Ramos (cell line): Measurements from ENCODE around the gene EXOC3.

ENCODE experiments used
- in situ Hi-C: fragments of 300-500 bp; cut with MboI; formaldehyde crosslinking; loops from one replicate; pipeline ENCODE4 v1.14.3; 2022; ENCODE audit warnings: low sequenced_read_pairs; ENCODE audit not compliant: unreplicated experiment

Gene EXOC3

GRCh38 chr5:452978-453710 lies 10.2 kb downstream of the EXOC3 start:
- in situ Hi-C loops, result no loop called here

- in situ Hi-C loops, result no loop called here
Measured at GRCh38 chr5:453725-454481, 10.9 kb downstream of the EXOC3 start.

GRCh38 chr5:454936-455335 lies 12.0 kb downstream of the EXOC3 start:
- in situ Hi-C loops, result no loop called here

- in situ Hi-C loops, result no loop called here
Measured at GRCh38 chr5:455806-456205, 12.8 kb downstream of the EXOC3 start.

- in situ Hi-C loops, result no loop called here
Measured at GRCh38 chr5:456351-457194, 13.6 kb downstream of the EXOC3 start.

- in situ Hi-C loops, result no loop called here
Measured at GRCh38 chr5:457195-457961, 14.4 kb downstream of the EXOC3 start.

GRCh38 chr5:458547-459353 lies 15.8 kb downstream of the EXOC3 start:
- in situ Hi-C loops, result no loop called here

GRCh38 chr5:459562-460272 lies 16.7 kb downstream of the EXOC3 start:
- in situ Hi-C loops, result no loop called here

GRCh38 chr5:460273-460625 lies 17.3 kb downstream of the EXOC3 start:
- in situ Hi-C loops, result no loop called here

- in situ Hi-C loops, result no loop called here
Measured at GRCh38 chr5:462051-462481, 19.1 kb downstream of the EXOC3 start.

GRCh38 chr5:463301-463700 lies 20.3 kb downstream of the EXOC3 start:
- in situ Hi-C loops, result no loop called here

GRCh38 chr5:463952-464351 lies 21.0 kb downstream of the EXOC3 start:
- in situ Hi-C loops, result no loop called here

- in situ Hi-C loops, result no loop called here
Measured at GRCh38 chr5:464446-464842, 21.5 kb downstream of the EXOC3 start.

- in situ Hi-C loops, result no loop called here
Measured at GRCh38 chr5:464843-465590, 22.0 kb downstream of the EXOC3 start.

GRCh38 chr5:465591-466403 lies 22.8 kb downstream of the EXOC3 start:
- in situ Hi-C loops, result no loop called here

- in situ Hi-C loops, result no loop called here
Measured at GRCh38 chr5:466661-467310, 23.8 kb downstream of the EXOC3 start.

GRCh38 chr5:468401-468800 lies 25.4 kb downstream of the EXOC3 start:
- in situ Hi-C loops, result no loop called here
